Trophoblast cell (in vitro differentiated cells and primary cell): ENCODE measurements around the gene CDK10.

ENCODE experiments used
- DNase-seq, 2 donors: peaks; one replicate each; pipeline ENCODE4 v3.0.0-alpha.2; 2016
- H2AFZ ChIP-seq: 2 replicates; pipeline ENCODE4 v1.6.1; 2013; ENCODE audit warnings: low read length, moderate library complexity, mild to moderate bottlenecking; ENCODE audit not compliant: insufficient read depth, poor library complexity
- H2AK5ac ChIP-seq: 2 replicates; pipeline ENCODE4 v1.6.1; 2013; ENCODE audit warnings: mild to moderate bottlenecking, low read length
- H2BK120ac ChIP-seq: 2 replicates; pipeline ENCODE4 v1.6.1; 2013; ENCODE audit warnings: low read length, mild to moderate bottlenecking, moderate library complexity; ENCODE audit not compliant: insufficient read depth, poor library complexity
- H2BK12ac ChIP-seq: 2 replicates; pipeline ENCODE4 v1.6.1; 2013; ENCODE audit warnings: mild to moderate bottlenecking, low read length, moderate library complexity
- H2BK5ac ChIP-seq: 2 replicates; pipeline ENCODE4 v1.6.1; 2013; ENCODE audit warnings: low read length, low read depth, moderate library complexity, mild to moderate bottlenecking; ENCODE audit not compliant: poor library complexity
- H3K14ac ChIP-seq: 2 replicates; pipeline ENCODE4 v1.6.1; 2013; ENCODE audit warnings: mild to moderate bottlenecking, low read length
- H3K18ac ChIP-seq: 2 replicates; pipeline ENCODE4 v1.6.1; 2013; ENCODE audit warnings: mild to moderate bottlenecking, low read length
- H3K23ac ChIP-seq: 2 replicates; pipeline ENCODE4 v1.6.1; 2013; ENCODE audit warnings: low read length
- H3K27ac ChIP-seq: 2 replicates; pipeline ENCODE4 v1.5.1; 2013; ENCODE audit warnings: low read depth, mild to moderate bottlenecking, inconsistent platforms, low read length, moderate library complexity
- H3K27me3 ChIP-seq: 2 replicates; pipeline ENCODE4 v1.6.1; 2013; ENCODE audit warnings: inconsistent platforms, mild to moderate bottlenecking, low read length, moderate library complexity; ENCODE audit not compliant: insufficient read depth
- H3K36me3 ChIP-seq, 2 experiments: 1 replicate in 1 of 2; 2 replicates in 1 of 2; pipeline ENCODE4 v1.6.1; 2013; ENCODE audit warnings: low read length in 2 of 2, mild to moderate bottlenecking in 2 of 2, moderate library complexity in 1 of 2; ENCODE audit not compliant: insufficient read depth in 2 of 2, control insufficient read depth in 1 of 2
- H3K4ac ChIP-seq: 2 replicates; pipeline ENCODE4 v1.6.1; 2013; ENCODE audit warnings: low read depth, mild to moderate bottlenecking, low read length, moderate library complexity
- H3K4me1 ChIP-seq, 2 experiments: 1 replicate in 1 of 2; 2 replicates in 1 of 2; pipeline ENCODE4 v1.6.1; 2013; ENCODE audit warnings: low read length in 2 of 2, mild to moderate bottlenecking in 2 of 2, moderate library complexity in 1 of 2; ENCODE audit not compliant: insufficient read depth in 2 of 2, control insufficient read depth in 1 of 2
- H3K4me2 ChIP-seq: 2 replicates; pipeline ENCODE4 v1.6.1; 2013; ENCODE audit warnings: inconsistent platforms, mild to moderate bottlenecking, low read length, moderate library complexity
- H3K4me3 ChIP-seq: 2 replicates; pipeline ENCODE4 v1.5.1; 2013; ENCODE audit warnings: mild to moderate bottlenecking, low read depth, low read length, inconsistent platforms
- H3K79me1 ChIP-seq: one replicate; pipeline ENCODE4 v1.6.1; 2013; ENCODE audit warnings: low read length
- H3K79me2 ChIP-seq: 2 replicates; pipeline ENCODE4 v1.6.1; 2013; ENCODE audit warnings: low read length, mild to moderate bottlenecking; ENCODE audit not compliant: control insufficient read depth, insufficient read depth, poor library complexity
- H3K9ac ChIP-seq: 2 replicates; pipeline ENCODE4 v1.6.1; 2013; ENCODE audit warnings: mild to moderate bottlenecking, low read length
- H3K9me3 ChIP-seq: 2 replicates; pipeline ENCODE4 v1.6.1; 2013; ENCODE audit warnings: low read depth, mild to moderate bottlenecking, control low read depth, inconsistent platforms, low read length; ENCODE audit not compliant: insufficient read depth
- H4K12ac ChIP-seq: 2 replicates; pipeline ENCODE4 v1.6.1; 2013; ENCODE audit warnings: low read depth, mild to moderate bottlenecking, low read length, moderate library complexity
- H4K8ac ChIP-seq: 2 replicates; pipeline ENCODE4 v1.6.1; 2013; ENCODE audit warnings: low read depth, mild to moderate bottlenecking, low read length, moderate library complexity
- H4K91ac ChIP-seq: one replicate; pipeline ENCODE4 v1.6.1; 2013; ENCODE audit warnings: low read depth, mild to moderate bottlenecking, low read length, moderate library complexity
- WGBS: extraction: QIAGEN DNeasy Blood & Tissue Kit; methylation state at CpG from one replicate; pipeline ENCODE4 v1.1.7; 2013; ENCODE audit warnings: missing lambda C conversion rate; ENCODE audit not compliant: insufficient read length, insufficient coverage; ENCODE audit errors: extremely low coverage; 5-methylcytosine and 5-hydroxymethylcytosine counted together

Gene CDK10

DNA sequence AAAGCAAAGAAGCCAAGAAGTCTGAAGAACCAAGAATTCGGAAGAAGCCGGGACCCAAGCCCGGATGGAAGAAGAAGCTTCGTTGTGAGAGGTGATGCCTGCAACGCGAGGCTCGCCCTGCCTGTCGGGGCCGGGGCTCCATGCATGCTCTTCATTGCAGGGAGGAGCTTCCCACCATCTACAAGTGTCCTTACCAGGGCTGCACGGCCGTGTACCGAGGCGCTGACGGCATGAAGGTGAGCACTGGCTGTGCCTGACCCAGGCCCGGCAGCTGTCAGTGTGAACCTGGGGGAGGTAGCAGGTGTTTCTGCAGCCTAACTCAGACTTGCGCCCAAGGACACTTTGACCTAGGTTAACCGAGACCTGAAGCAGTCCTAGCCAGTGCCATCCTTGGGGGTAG is 46.8 kb downstream of the CDK10 start:
- no peak overlapping the region for H3K18ac ChIP-seq
- H2BK12ac ChIP-seq, result no peak overlapping the region
- H4K91ac ChIP-seq, result no peak overlapping the region
- no peak overlapping the region for H4K12ac ChIP-seq
- H2BK120ac ChIP-seq, result no peak overlapping the region
- peaks cover 78 to 79% of the 10 kb centered on the region in 2 experiments for H3K36me3 ChIP-seq
- H2AK5ac ChIP-seq, result no peak overlapping the region
- H4K8ac ChIP-seq, result no peak overlapping the region
- no peak overlapping the region for H3K4me3 ChIP-seq
- no peaks in the 10 kb centered on the region for H3K79me1 ChIP-seq
- no peak overlapping the region for H3K4me2 ChIP-seq
- no peak overlapping the region for H3K27ac ChIP-seq
- DNase-seq, result no peak
- H3K4me1 ChIP-seq, result no peaks in the 10 kb centered on the region
- no peak overlapping the region for H2BK5ac ChIP-seq
- no peak overlapping the region for H3K14ac ChIP-seq
- no CpG with 5 or more reads among the region's 17 CpGs for WGBS
- H3K4ac ChIP-seq, result no peak overlapping the region
- H3K9ac ChIP-seq, result no peak overlapping the region
- H3K9me3 ChIP-seq, result peaks cover 1% of the 10 kb centered on the region
- no peak overlapping the region for H3K23ac ChIP-seq
- H3K27me3 ChIP-seq, result no peaks in the 10 kb centered on the region
- H3K79me2 ChIP-seq, result no peaks in the 10 kb centered on the region
- no peak overlapping the region for H2AFZ ChIP-seq

- no peak for DNase-seq
- Histone ChIP-seq H2BK12ac (no peak overlapping the region), H3K9ac (no peak overlapping the region), H2AK5ac (no peak overlapping the region), H4K12ac (no peak overlapping the region), H3K27ac (no peak overlapping the region), H4K91ac (no peak overlapping the region), H3K4me1 (no peaks in the 10 kb centered on the region), H2AFZ (no peak overlapping the region), H3K4ac (no peak overlapping the region), H3K18ac (no peak overlapping the region), H4K8ac (no peak overlapping the region), H3K36me3 (peaks cover 80 to 82% of the 10 kb centered on the region in 2 experiments), H2BK5ac (no peak overlapping the region), H3K9me3 (peaks cover 1% of the 10 kb centered on the region), H3K4me3 (no peak overlapping the region), H3K27me3 (no peaks in the 10 kb centered on the region), H3K4me2 (no peak overlapping the region), H3K79me2 (no peaks in the 10 kb centered on the region), H3K79me1 (no peaks in the 10 kb centered on the region), H3K23ac (no peak overlapping the region), H2BK120ac (no peak overlapping the region), H3K14ac (no peak overlapping the region)
- no CpG with 5 or more reads among the region's 21 CpGs for WGBS
These were observed 47.3 kb downstream of the CDK10 start for GRCh38 chr16:89733792-89734191.

DNA sequence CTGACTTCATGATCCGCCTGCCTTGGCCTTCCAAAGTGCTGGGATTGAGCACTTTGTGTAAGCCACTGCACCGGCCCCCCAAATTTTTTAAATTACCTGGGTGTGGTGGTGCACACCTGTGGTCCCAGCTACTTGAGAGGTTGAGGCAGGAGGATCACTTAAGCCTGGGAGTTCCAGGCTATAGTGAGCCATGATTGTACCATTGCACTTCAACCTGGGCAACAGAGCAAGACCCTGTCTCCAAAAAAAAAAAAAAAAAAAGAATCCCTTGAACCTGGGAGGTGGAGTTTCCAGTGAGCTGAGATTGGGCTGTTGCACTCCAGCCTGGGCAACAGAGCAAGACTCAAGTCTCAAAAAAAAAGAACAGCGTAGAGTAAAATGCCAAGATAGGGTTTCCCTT is 50.1 kb downstream of the CDK10 start:
- Histone ChIP-seq H3K27ac (no peak overlapping the region), H3K4me1 (no peaks in the 10 kb centered on the region), H2AFZ (no peak overlapping the region)

DNA sequence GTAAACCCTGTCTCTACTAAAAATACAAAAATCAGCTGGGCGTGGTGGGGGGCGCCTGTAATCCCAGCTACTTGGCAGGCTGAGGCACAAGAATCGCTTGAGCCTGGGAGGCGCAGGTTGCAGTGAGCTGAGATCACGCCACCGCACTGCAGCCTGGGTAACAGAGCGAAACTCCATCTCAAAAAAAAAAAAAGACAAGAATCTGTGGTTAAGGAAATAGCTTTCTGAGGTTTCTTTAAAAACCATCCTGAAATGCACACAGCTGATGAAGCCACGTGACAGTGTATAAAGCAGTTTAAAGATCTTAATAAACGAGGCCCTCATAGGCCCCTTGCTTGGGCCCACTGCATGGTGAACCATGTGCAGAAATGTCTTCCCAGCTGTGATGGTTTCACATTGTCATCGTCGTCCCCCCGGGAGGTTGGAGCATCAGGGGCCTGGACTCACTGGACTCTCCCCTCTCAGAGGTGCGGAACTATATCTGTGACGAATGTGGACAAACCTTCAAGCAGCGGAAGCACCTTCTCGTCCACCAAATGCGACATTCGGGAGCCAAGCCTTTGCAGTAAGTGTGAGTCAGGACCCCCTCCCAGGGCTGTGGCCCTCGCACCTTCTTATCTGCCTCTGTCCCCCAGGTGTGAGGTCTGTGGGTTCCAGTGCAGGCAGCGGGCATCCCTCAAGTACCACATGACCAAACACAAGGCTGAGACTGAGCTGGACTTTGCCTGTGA is 51.0 kb downstream of the CDK10 start:
- no peak overlapping the region for H3K18ac ChIP-seq
- H3K36me3 ChIP-seq, result peaks cover 81 to 85% of the 10 kb centered on the region in 2 experiments
- H3K4me2 ChIP-seq, result no peak overlapping the region
- no peak overlapping the region for H3K23ac ChIP-seq
- no peak overlapping the region for H3K4ac ChIP-seq
- H3K9ac ChIP-seq, result no peak overlapping the region
- no peak overlapping the region for H4K8ac ChIP-seq
- no peak overlapping the region for H2AK5ac ChIP-seq
- H2BK120ac ChIP-seq, result no peak overlapping the region
- no peak overlapping the region for H3K14ac ChIP-seq
- peaks cover 2% of the 10 kb centered on the region for H3K9me3 ChIP-seq
- no peak overlapping the region for H2AFZ ChIP-seq
- WGBS, result no CpG with 5 or more reads among the region's 20 CpGs
- no peak overlapping the region for H4K12ac ChIP-seq
- H3K79me2 ChIP-seq, result no peaks in the 10 kb centered on the region
- no peaks in the 10 kb centered on the region for H3K79me1 ChIP-seq
- no peaks in the 10 kb centered on the region for H3K27me3 ChIP-seq
- H3K4me1 ChIP-seq, result no peaks in the 10 kb centered on the region
- H3K27ac ChIP-seq, result no peak overlapping the region
- no peak overlapping the region for H2BK5ac ChIP-seq
- no peak overlapping the region for H4K91ac ChIP-seq
- DNase-seq, result no peak
- no peak overlapping the region for H3K4me3 ChIP-seq
- H2BK12ac ChIP-seq, result no peak overlapping the region

More for the DNA sequence above, 50.1 kb downstream of the CDK10 start:
- peaks cover 82 to 84% of the 10 kb centered on the region in 2 experiments for H3K36me3 ChIP-seq
- peaks cover 2% of the 10 kb centered on the region for H3K9me3 ChIP-seq
- H3K14ac ChIP-seq, result no peak overlapping the region
- H4K91ac ChIP-seq, result no peak overlapping the region
- H3K27me3 ChIP-seq, result no peaks in the 10 kb centered on the region
- H3K4me3 ChIP-seq, result no peak overlapping the region
- no peak overlapping the region for H3K23ac ChIP-seq
- no peak overlapping the region for H4K12ac ChIP-seq
- no peak overlapping the region for H3K18ac ChIP-seq
- no CpG with 5 or more reads among the region's 3 CpGs for WGBS
- DNase-seq, result no peak
- no peak overlapping the region for H2BK5ac ChIP-seq
- H4K8ac ChIP-seq, result no peak overlapping the region
- H2BK120ac ChIP-seq, result no peak overlapping the region
- H3K4ac ChIP-seq, result no peak overlapping the region
- H3K4me2 ChIP-seq, result no peak overlapping the region
- H2BK12ac ChIP-seq, result no peak overlapping the region
- H3K9ac ChIP-seq, result no peak overlapping the region
- no peaks in the 10 kb centered on the region for H3K79me1 ChIP-seq
- no peak overlapping the region for H2AK5ac ChIP-seq
- no peaks in the 10 kb centered on the region for H3K79me2 ChIP-seq
